ENCODE measurements around the gene TSEN34.
"Not testable (repeated sequence)": the region's sequence is repeated elsewhere in the genome, so short reads cannot be mapped to it uniquely, and the experiment has no call there.

Gene TSEN34

DNA sequence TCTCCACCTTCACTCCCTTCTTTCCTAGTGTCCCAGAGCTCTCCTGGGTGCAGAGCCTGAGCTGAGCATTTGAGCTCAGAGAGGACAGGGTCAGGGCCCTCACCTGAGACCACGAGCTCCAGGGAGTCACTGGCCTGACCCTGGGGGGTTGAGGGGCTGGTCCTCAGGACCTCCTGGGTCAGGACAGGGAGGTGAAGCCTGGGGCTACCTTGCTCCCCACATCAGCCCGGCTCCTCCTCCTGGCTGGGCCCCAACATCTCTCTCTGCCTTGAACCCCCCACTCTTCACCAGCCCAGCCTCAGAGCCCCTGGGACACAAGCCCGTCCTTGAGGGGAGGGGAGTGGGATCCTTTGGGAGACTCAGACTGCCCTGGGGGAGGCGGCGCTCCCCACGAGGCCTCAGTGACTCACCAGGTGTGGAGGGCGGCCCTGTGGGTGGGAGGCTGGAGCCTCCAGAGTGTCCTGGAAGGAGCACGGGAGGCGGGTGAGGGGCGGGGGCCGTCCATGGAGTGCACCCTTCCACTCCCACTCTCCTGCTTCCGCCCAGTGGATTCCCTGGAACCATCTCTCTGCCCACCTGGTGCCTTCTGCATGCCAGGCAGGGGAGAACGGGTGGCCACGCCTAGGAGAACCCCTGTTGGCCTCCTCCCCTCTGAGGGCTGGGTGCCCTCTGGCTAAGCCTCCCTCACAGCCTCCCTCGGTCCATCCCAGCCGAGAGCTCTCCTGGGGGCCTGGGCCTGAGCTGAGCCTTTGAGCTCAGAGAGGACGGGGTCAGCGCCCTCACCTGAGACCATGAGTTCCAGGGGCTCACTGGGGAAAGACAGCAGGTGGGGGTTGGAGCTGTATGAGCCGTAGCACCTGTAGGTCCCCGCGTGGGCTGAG lies 48.6 kb downstream of the TSEN34 start:
- DNase-seq (ENCODE audit: low read depth): not testable (repeated sequence)

DNA sequence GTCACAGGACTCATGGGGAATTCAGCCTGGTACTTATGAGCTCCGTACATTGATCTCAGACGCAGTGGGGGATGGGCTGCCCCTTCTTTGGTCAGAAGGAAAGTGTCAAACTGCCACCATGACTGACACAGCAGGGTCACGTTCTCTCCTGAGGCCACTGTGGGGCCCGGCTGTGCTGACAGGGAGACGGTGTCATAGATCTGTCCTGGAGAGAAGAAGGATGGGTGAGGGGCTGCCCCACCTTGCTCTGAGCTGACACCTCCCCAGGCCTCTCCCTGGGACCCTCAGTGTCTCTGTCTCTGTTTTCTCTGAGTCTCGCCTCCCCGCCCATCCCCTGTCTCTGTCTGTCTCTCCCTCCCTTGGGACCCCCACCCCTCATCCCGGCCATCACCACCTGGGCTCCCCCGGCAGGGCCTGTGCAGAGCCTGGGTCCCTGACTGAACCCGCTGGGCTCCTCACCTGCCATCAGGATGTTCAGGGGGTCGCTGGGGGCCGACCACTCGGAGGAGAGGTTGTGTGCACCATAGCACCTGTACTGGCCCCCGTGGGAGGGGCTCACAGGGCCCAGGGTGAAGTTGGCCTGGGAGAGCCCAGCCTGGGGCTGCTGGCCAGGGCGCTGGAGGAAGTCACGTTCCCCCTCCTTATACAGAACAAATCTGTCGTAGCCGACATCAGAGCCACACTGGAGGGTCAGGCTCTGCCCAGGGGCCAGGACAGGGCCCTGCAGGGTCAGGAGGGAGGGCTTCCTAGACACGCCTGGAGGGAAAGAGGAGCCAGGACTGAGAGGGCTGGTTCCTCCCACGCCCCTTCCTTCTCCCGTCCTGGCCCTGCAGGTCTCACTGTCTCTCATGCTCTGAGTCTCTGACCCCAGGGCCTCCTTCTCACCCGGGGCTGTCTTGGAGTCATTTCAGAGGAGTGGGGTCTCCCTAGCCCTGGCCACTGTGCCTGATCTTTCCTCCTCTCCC lies 49.5 kb downstream of the TSEN34 start:
- DNase-seq (ENCODE audit: low read depth): not testable (repeated sequence)

DNA sequence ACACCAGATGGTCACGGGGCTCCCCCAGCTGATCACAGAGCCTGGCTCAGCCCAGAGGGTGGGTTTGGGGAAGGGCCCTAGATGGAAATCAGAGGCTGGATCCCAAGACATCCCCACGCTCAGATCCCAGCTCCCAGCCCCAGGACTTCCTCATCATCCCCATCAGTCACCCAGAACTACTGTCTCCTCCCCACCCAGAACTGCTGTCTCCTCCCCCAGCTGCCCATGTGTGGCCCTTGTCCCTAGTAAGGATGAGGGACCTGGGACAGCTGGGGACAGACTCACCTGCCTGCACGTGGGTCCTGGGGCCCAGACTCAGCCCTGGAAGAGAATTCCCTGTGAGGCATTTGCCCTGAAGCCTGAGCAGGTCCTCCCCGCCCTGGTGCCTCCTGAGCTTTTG lies 51.1 kb downstream of the TSEN34 start:
- DNase-seq (ENCODE audit: low read depth): not testable (repeated sequence)

DNA sequence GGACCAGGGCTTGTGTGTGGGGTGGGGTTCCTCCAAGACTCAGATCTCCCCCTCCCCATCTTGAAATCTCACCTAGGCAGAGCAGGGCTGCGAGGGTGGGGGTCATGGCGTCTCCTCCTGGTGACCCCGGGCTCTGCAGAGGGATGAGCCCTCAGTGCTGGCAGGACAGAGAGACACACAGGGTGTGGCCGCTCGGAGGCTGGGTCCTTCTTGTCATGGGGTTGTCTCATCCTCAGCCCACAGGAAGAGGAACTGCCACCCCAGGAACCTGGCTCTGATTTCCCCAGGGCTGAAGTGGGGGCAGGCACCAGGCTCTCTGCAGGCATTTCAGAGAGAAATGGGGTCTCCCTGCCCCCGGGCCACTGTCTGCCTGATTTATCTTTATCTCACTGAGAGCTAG lies 51.5 kb downstream of the TSEN34 start, which contains the start of gene LILRA6:
LILRA6 (minus strand) TSS at position 145 of the 400 bp plus-strand sequence.
- not testable (repeated sequence) for DNase-seq (ENCODE audit: low read depth)

DNA sequence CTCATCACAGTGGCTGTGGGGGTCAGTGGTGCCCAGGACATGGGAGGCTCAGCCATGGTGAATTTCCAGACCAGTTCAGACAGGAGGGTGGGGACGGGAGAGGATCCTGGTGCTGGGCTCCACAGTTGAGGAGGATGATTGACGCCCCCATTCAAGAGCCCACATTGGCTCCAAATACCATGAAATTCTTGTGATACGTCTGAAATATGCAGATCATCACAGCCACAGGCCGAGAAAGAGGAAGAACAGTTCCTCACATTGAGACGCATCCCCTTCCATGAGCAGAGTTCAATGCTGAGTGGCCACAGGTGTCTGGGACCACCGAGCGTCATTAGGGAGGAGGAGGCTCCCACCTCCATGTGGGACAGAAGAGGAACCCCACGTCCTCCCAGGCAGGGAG lies 52.7 kb downstream of the TSEN34 start:
- not testable (repeated sequence) for DNase-seq (ENCODE audit: low read depth)
